ENCODE measurements around the gene AGBL2. TPM values are rescaled to one million over a fixed set of nuclear protein-coding genes. Genes with fewer than 3 reads are reported as not detected.
"Not testable (repeated sequence)": the region's sequence is repeated elsewhere in the genome, so short reads cannot be mapped to it uniquely, and the experiment has no call there.

Gene AGBL2
- total and polyA plus RNA-seq, 2 experiments from 2014 or later, result 0.51 to 2.7 TPM

DNA sequence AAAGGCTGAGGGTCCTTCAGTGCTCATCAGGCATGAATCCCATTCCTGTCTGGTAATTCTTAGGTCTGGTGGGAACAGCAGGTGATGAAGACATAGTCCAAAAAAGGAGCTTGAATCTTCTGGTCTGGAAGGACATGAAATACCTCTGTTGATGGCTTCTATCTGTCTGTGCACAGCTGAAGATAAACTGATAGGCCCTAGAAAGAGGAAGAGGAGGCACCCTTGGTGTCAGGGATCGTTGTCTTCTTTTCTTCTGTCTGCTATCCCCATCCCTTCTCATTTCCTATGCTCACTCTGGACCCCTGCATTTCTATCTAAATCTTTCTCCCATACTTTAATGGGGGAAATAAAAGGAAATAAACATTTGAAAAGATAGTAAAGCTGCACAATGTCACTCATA, 9.4 kb downstream of the AGBL2 start:
- H3K4me3 ChIP-seq, result no peak overlapping the region
- H4K20me1 ChIP-seq (ENCODE audit: insufficient read depth), result no peaks in the 10 kb centered on the region
- in situ Hi-C loops (cut with MboI), result no loop called here
- H3F3A ChIP-seq (ENCODE audit: insufficient read depth), result no peaks in the 10 kb centered on the region
- H3K36me3 ChIP-seq (ENCODE audit: low read depth), result no peaks in the 10 kb centered on the region
- H2AFZ ChIP-seq, result no peak overlapping the region
- no peaks in the 10 kb centered on the region for H3K9me2 ChIP-seq (ENCODE audit: insufficient read depth)
- no peaks in the 10 kb centered on the region for H3K4me1 ChIP-seq (ENCODE audit: insufficient read depth)
- H3K4me2 ChIP-seq (ENCODE audit: unreplicated experiment), result no peak overlapping the region
- no peak for TF ChIP-seq EZH2phosphoT487 (IDR thresholded peaks at IDR 0.05; ENCODE audit: insufficient read depth, low read depth)
- H3K27me3 ChIP-seq (replicated peaks; ENCODE audit: insufficient read depth), result no peaks in the 10 kb centered on the region
- H3K79me2 ChIP-seq (ENCODE audit: insufficient read depth), result no peaks in the 10 kb centered on the region
- H3K27ac ChIP-seq, result no peak overlapping the region
- no peak overlapping the region for H3K9ac ChIP-seq
- 100% methylated on average over 1 of the region's 1 CpG for WGBS, 2 experiments (ENCODE audit: low coverage in 1 of 2, low lambda C conversion rate in 2 of 2, missing lambda C conversion rate in 2 of 2)
- no peak for DNase-seq
- H3K9me3 ChIP-seq (ENCODE audit: low read depth), result no peaks in the 10 kb centered on the region

DNA sequence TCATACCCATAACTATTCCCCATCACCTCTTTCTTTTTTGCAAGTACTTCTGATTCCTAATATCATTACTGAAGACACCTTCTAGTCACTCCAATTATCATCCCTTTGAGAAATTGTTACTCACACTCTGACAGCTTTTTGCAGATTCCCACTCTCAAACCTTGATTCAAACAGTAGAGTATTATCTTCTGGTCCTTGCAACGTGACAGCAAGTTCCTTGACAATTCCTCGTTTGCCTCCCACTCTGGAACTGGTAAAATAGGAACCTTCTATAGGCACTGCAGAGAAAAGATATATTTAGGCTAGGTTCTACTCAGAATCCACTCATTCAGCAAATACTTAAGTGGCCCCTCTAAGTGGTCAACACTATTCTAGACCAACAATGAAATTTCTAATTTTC, 23.2 kb downstream of the AGBL2 start:
- H3K4me3 ChIP-seq, result no peak overlapping the region
- no peak for TF ChIP-seq EZH2 (IDR thresholded peaks at IDR 0.05; ENCODE audit: insufficient read depth, poor library complexity, severe bottlenecking)
- no peak for TF ChIP-seq EZH2phosphoT487 (IDR thresholded peaks at IDR 0.05; ENCODE audit: insufficient read depth, low read depth)
- no peak overlapping the region for H3K9ac ChIP-seq
- no peak for DNase-seq
- no peaks in the 10 kb centered on the region for H3K4me1 ChIP-seq (ENCODE audit: insufficient read depth)
- H3K4me2 ChIP-seq (ENCODE audit: unreplicated experiment), result no peak overlapping the region
- H3K9me2 ChIP-seq (ENCODE audit: insufficient read depth), result no peaks in the 10 kb centered on the region
- 55 to 85% methylated on average over 2 of the region's 2 CpGs for WGBS, 2 experiments (ENCODE audit: low coverage in 1 of 2, low lambda C conversion rate in 2 of 2, missing lambda C conversion rate in 2 of 2)
- no peaks in the 10 kb centered on the region for H3K27me3 ChIP-seq (replicated peaks; ENCODE audit: insufficient read depth)
- no peak overlapping the region for H3K27ac ChIP-seq
- H2AFZ ChIP-seq, result no peak overlapping the region
- no peaks in the 10 kb centered on the region for H4K20me1 ChIP-seq (ENCODE audit: insufficient read depth)
- H3K9me3 ChIP-seq (ENCODE audit: low read depth), result no peaks in the 10 kb centered on the region
- no peaks in the 10 kb centered on the region for H3F3A ChIP-seq (ENCODE audit: insufficient read depth)
- H3K79me2 ChIP-seq (ENCODE audit: insufficient read depth), result no peaks in the 10 kb centered on the region
- no peaks in the 10 kb centered on the region for H3K36me3 ChIP-seq (ENCODE audit: low read depth)
- in situ Hi-C loops (cut with MboI), result no loop called here

DNA sequence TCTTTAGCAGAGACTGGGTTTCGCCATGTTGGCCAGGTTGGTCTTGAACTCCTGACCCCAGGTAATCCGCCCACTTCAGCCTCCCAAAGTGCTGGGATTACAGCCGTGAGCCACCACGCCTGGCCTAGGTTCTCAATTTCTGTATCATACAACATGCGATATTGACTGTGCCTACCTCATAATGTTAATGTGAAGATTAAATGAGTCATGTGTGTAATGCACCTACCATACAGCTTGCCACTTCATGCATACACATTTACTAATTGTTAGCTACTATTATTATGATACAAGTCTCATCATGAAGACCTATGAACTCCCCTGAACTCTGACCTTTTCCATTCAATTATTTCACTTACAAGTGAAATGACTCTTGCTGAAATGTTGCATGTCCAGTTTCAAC, 25.7 kb downstream of the AGBL2 start:
- no peaks in the 10 kb centered on the region for H3K4me1 ChIP-seq (ENCODE audit: insufficient read depth)
- TF ChIP-seq EZH2phosphoT487 (IDR thresholded peaks at IDR 0.05; ENCODE audit: insufficient read depth, low read depth), result no peak
- TF ChIP-seq EZH2 (IDR thresholded peaks at IDR 0.05; ENCODE audit: insufficient read depth, poor library complexity, severe bottlenecking), result no peak
- no peaks in the 10 kb centered on the region for H3K36me3 ChIP-seq (ENCODE audit: low read depth)
- no peaks in the 10 kb centered on the region for H3K79me2 ChIP-seq (ENCODE audit: insufficient read depth)
- H3K27ac ChIP-seq, result no peak overlapping the region
- no peaks in the 10 kb centered on the region for H4K20me1 ChIP-seq (ENCODE audit: insufficient read depth)
- DNase-seq, result no peak
- 83 to 87% methylated on average over 5 of the region's 5 CpGs for WGBS, 2 experiments (ENCODE audit: low coverage in 1 of 2, low lambda C conversion rate in 2 of 2, missing lambda C conversion rate in 2 of 2)
- no peaks in the 10 kb centered on the region for H3F3A ChIP-seq (ENCODE audit: insufficient read depth)
- no peaks in the 10 kb centered on the region for H3K9me3 ChIP-seq (ENCODE audit: low read depth)
- H3K27me3 ChIP-seq (replicated peaks; ENCODE audit: insufficient read depth), result no peaks in the 10 kb centered on the region
- no peak overlapping the region for H3K4me3 ChIP-seq
- in situ Hi-C loops (cut with MboI), result no loop called here
- H3K4me2 ChIP-seq (ENCODE audit: unreplicated experiment), result no peak overlapping the region
- H2AFZ ChIP-seq, result no peak overlapping the region
- no peaks in the 10 kb centered on the region for H3K9me2 ChIP-seq (ENCODE audit: insufficient read depth)
- no peak overlapping the region for H3K9ac ChIP-seq

DNA sequence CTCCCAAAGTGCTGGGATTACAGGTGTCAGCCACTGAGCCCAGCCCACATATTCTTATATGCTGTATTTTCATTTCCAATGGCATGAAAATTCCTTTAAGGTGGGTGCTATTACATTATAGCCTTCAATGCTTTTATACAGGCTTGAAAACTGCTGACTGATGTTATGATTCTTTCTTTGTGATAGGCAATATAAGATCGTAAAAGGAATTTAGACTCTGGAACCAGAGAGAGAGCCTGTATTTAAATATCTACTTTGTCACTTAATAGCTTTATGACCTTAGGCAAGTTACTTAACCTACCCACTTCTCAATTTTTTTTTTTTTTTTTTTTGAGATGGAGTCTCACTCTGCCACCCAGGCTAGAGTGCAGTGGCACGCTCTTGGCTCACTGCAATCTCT, 26.2 kb downstream of the AGBL2 start:
- in situ Hi-C loops (cut with MboI), result no loop called here

DNA sequence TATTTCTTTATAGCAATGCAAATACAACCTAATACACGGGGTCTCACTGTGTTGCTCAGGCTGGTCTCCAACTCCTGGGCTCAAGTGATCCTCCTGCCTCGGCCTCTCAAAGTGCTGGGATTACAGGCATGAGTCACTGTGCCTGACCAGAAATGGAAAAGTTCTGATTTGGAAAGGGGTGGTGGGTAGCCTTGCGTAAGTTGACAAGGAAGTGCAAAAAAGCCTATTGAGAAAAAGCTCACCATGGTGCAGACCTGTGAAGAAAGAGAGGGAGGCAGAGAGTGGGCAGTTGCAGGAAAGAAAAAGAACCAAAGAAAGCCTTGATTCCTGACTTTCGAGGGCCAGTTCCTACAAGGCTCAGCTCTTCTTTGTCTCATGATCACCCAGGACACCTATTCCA, 27.1 kb downstream of the AGBL2 start:
- Histone ChIP-seq H3K9me3 (ENCODE audit: low read depth) (no peaks in the 10 kb centered on the region), H3K36me3 (ENCODE audit: low read depth) (no peaks in the 10 kb centered on the region), H2AFZ (no peak overlapping the region), H3K27ac (no peak overlapping the region), H3K27me3 (replicated peaks; ENCODE audit: insufficient read depth) (no peaks in the 10 kb centered on the region), H3F3A (ENCODE audit: insufficient read depth) (no peaks in the 10 kb centered on the region), H3K4me3 (no peak overlapping the region), H4K20me1 (ENCODE audit: insufficient read depth) (no peaks in the 10 kb centered on the region), H3K4me2 (ENCODE audit: unreplicated experiment) (no peak overlapping the region), H3K9ac (no peak overlapping the region), H3K79me2 (ENCODE audit: insufficient read depth) (no peaks in the 10 kb centered on the region), H3K4me1 (ENCODE audit: insufficient read depth) (no peaks in the 10 kb centered on the region), H3K9me2 (ENCODE audit: insufficient read depth) (no peaks in the 10 kb centered on the region)
- in situ Hi-C loops (cut with MboI), result no loop called here
- no peak for DNase-seq
- WGBS, 2 experiments (ENCODE audit: low coverage in 1 of 2, low lambda C conversion rate in 2 of 2, missing lambda C conversion rate in 2 of 2), result 69 to 71% methylated on average over 4 of the region's 4 CpGs
- no peak for TF ChIP-seq EZH2 (IDR thresholded peaks at IDR 0.05; ENCODE audit: insufficient read depth, poor library complexity, severe bottlenecking)
- TF ChIP-seq EZH2phosphoT487 (IDR thresholded peaks at IDR 0.05; ENCODE audit: insufficient read depth, low read depth), result no peak

More for the DNA sequence above, 26.2 kb downstream of the AGBL2 start:
- H2AFZ ChIP-seq, result no peak overlapping the region
- H3F3A ChIP-seq (ENCODE audit: insufficient read depth), result no peaks in the 10 kb centered on the region
- WGBS, 2 experiments (ENCODE audit: low coverage in 1 of 2, low lambda C conversion rate in 2 of 2, missing lambda C conversion rate in 2 of 2), result 87 to 95% methylated on average over 2 of the region's 2 CpGs
- TF ChIP-seq EZH2phosphoT487 (IDR thresholded peaks at IDR 0.05; ENCODE audit: insufficient read depth, low read depth) (no peak), EZH2 (IDR thresholded peaks at IDR 0.05; ENCODE audit: insufficient read depth, poor library complexity, severe bottlenecking) (no peak)
- H3K9me2 ChIP-seq (ENCODE audit: insufficient read depth), result no peaks in the 10 kb centered on the region
- no peak overlapping the region for H3K27ac ChIP-seq
- H3K4me3 ChIP-seq, result no peak overlapping the region
- no peaks in the 10 kb centered on the region for H3K9me3 ChIP-seq (ENCODE audit: low read depth)
- DNase-seq, result no peak
- H3K79me2 ChIP-seq (ENCODE audit: insufficient read depth), result no peaks in the 10 kb centered on the region
- no peaks in the 10 kb centered on the region for H3K36me3 ChIP-seq (ENCODE audit: low read depth)
- no peaks in the 10 kb centered on the region for H4K20me1 ChIP-seq (ENCODE audit: insufficient read depth)
- no peak overlapping the region for H3K4me2 ChIP-seq (ENCODE audit: unreplicated experiment)
- no peak overlapping the region for H3K9ac ChIP-seq
- no peaks in the 10 kb centered on the region for H3K27me3 ChIP-seq (replicated peaks; ENCODE audit: insufficient read depth)
- no peaks in the 10 kb centered on the region for H3K4me1 ChIP-seq (ENCODE audit: insufficient read depth)

DNA sequence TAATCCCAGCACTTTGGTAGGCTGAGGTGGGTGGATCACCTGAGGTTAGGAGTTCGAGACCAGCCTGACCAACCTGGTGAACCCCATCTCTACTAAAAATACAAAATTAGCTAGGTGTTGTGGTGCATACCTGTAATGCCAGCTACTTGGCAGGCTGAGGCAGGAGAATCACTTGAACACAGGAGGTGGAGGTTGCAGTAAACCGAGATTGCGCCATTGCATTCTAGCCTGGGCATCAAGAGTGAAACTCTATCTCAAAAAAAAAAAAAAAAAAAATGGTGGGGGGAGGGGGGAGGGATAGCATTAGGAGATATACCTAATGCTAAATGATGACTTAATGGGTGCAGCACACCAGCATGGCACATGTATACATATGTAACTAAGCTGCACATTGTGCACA, 28.5 kb downstream of the AGBL2 start:
- H3K9me2 ChIP-seq (ENCODE audit: insufficient read depth); H3K4me1 ChIP-seq (ENCODE audit: insufficient read depth); DNase-seq; H3K4me2 ChIP-seq (ENCODE audit: unreplicated experiment); H3K27ac ChIP-seq; in situ Hi-C loops (cut with MboI); H3K9ac ChIP-seq; H3K4me3 ChIP-seq; H3K9me3 ChIP-seq (ENCODE audit: low read depth); H3F3A ChIP-seq (ENCODE audit: insufficient read depth); H3K36me3 ChIP-seq (ENCODE audit: low read depth); H3K27me3 ChIP-seq (replicated peaks; ENCODE audit: insufficient read depth); H2AFZ ChIP-seq; H3K79me2 ChIP-seq (ENCODE audit: insufficient read depth); H4K20me1 ChIP-seq (ENCODE audit: insufficient read depth): not testable (repeated sequence)
- 84% methylated on average over 3 of the region's 3 CpGs for WGBS, 2 experiments (ENCODE audit: low coverage in 1 of 2, low lambda C conversion rate in 2 of 2, missing lambda C conversion rate in 2 of 2)

Measured in GM23248 (cell line).